SJSA1 (cell line): ENCODE measurements around the gene DPPA5. TPM values are rescaled to one million over a fixed set of nuclear protein-coding genes. Genes with fewer than 3 reads are reported as not detected.

Experiments
- DNase-seq, 2 experiments: peaks; one replicate each; pipeline ENCODE4 v3.0.0-alpha.2; 2015 to 2020; ENCODE audit warnings: low spot score in 2 of 2, low read depth in 1 of 2
- H3K27ac ChIP-seq: fragments of 250-450 bp; sonication (Bioruptor Pico); 2 replicates; pipeline ENCODE4 v1.5.1; 2020; ENCODE audit warnings: mild to moderate bottlenecking, moderate library complexity
- H3K27me3 ChIP-seq: fragments of 250-450 bp; sonication (Bioruptor Pico); replicated peaks from 2 replicates; pipeline ENCODE4 v1.5.1; 2020; ENCODE audit warnings: mild to moderate bottlenecking, moderate library complexity
- H3K36me3 ChIP-seq: fragments of 250-450 bp; sonication (Bioruptor Pico); 2 replicates; pipeline ENCODE4 v1.5.1; 2020; ENCODE audit warnings: mild to moderate bottlenecking
- H3K4me1 ChIP-seq: fragments of 250-450 bp; sonication (Bioruptor Pico); replicated peaks from 2 replicates; pipeline ENCODE4 v1.6.1; 2021; ENCODE audit warnings: mild to moderate bottlenecking
- H3K4me3 ChIP-seq: fragments of 250-450 bp; sonication (Bioruptor Pico); 2 replicates; pipeline ENCODE4 v1.5.1; 2020; ENCODE audit warnings: mild to moderate bottlenecking
- H3K9me3 ChIP-seq: fragments of 250-450 bp; sonication (Bioruptor Pico); replicated peaks from 2 replicates; pipeline ENCODE4 v1.5.1; 2020; ENCODE audit warnings: mild to moderate bottlenecking
- total RNA-seq: library from RNA; depleted of rRNA; stranded (reverse); fragments of >200 nt; shearing (Covaris generic); gene quantifications from 2 replicates; pipeline ENCODE4 v1.2.3, GENCODE V29; 2014

The DPPA5 gene
- total RNA-seq, 1 experiment from 2014 or later: not detected

DNA sequence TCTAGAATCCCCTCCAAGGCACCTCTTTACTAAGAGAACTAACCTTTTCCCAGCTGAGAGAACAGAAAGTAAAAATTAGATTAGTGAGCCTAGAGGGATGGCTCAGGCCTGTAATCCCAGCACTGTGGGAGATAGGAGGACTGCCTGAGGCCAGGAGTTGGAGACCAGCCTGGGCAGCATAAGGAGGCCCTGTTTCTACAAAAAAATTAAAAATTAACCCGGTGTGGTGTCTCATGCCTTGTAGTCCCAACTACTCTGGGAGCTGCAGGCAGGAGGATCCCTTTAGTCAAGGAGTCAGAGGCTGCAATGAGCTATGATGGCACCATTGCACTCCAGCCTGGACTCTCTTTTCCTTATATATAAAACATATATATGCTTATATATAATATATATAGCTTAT lies 21.1 kb upstream of the DPPA5 start:
- no peak for DNase-seq
- Histone ChIP-seq H3K4me1 (no peaks in the 10 kb centered on the region), H3K27me3 (no peaks in the 10 kb centered on the region), H3K27ac (no peak overlapping the region), H3K36me3 (no peaks in the 10 kb centered on the region), H3K9me3 (no peaks in the 10 kb centered on the region), H3K4me3 (no peak overlapping the region)

GRCh38 chr6:73372516-73372915 lies 18.4 kb upstream of the DPPA5 start:
- Histone ChIP-seq H3K4me3 (no peak overlapping the region), H3K27me3 (no peaks in the 10 kb centered on the region), H3K4me1 (no peaks in the 10 kb centered on the region), H3K27ac (no peak overlapping the region), H3K9me3 (no peaks in the 10 kb centered on the region), H3K36me3 (no peaks in the 10 kb centered on the region)
- no peak for DNase-seq

DNA sequence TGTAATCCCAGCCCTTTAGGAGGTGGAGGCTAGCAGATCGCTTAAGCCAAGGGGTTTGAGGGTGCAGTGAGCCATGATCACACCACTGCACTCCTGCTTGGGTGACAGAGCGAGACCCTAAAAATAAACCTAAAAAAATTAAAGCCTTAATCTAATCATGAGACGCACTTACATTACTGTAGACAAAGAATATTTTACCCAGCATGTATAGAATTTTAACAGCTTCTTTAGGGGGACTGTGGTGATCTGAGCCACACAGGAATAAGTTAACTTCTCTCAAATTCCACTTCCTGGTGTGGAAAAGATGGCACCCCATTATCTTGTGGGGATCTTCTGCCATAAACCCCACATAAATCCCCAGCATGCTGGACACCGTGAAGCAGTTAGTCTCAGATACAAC lies 17.9 kb upstream of the DPPA5 start:
- H3K4me3 ChIP-seq: no peak overlapping the region
- no peak for DNase-seq
- H3K9me3 ChIP-seq: no peaks in the 10 kb centered on the region
- H3K27ac ChIP-seq: no peak overlapping the region
- no peaks in the 10 kb centered on the region for H3K27me3 ChIP-seq
- no peaks in the 10 kb centered on the region for H3K36me3 ChIP-seq
- H3K4me1 ChIP-seq: no peaks in the 10 kb centered on the region

DNA sequence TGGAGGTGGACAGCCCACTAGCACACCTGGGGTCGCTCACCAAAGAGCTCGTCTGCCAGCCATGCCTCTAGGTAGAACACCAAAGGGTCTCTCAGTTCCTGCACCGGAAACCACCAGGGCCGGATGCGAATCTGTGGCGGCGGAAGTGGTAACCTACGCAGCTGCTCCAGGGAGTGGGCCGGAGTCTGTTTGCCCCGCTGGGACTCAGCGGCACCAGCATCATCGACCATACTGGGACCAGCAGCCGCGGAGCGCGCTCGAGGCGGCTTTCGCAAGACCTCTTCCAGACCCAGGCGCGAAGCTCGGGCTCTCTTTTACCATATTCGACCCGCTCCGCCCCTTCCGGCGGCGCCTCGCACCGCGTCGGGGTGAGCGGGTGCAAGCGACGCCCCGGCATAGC lies 15.5 kb upstream of the DPPA5 start, which contains the start of gene OOEP:
Gene OOEP, minus strand, starts transcription at position 335 of the 400 bp plus-strand sequence. Its CDS starts 105 bp downstream, at position 230.
- Histone ChIP-seq H3K27ac (no peak within 1 kb of the TSS), H3K4me1 (no peaks in the 10 kb centered on the region), H3K9me3 (no peaks in the 10 kb centered on the region), H3K36me3 (no peaks in the 10 kb centered on the region), H3K4me3 (no peak within 1 kb of the TSS), H3K27me3 (no peaks in the 10 kb centered on the region)
- DNase-seq: no peak

DNA sequence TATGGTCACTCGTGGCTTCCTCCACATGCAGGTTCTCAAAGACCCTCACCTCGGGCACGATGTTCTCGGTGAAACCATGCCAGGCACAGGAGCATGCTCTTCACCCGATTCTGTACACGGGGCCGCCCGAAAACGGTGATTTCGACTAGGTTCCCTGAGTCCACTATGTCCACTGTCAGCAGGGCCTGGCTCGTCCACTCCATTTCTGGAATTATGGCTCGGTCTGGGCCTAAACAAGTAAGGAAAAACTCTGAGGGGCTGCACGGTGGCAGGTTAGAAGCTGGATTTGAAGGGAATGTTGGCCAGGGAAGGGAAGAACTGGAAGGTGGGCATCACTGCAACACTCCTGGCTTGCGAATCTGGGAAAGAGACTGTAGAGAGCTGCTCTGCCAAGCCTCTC lies 15.1 kb upstream of the DPPA5 start:
- H3K27me3 ChIP-seq: no peaks in the 10 kb centered on the region
- no peak overlapping the region for H3K27ac ChIP-seq
- DNase-seq: no peak
- no peaks in the 10 kb centered on the region for H3K9me3 ChIP-seq
- H3K4me3 ChIP-seq: no peak overlapping the region
- no peaks in the 10 kb centered on the region for H3K4me1 ChIP-seq
- no peaks in the 10 kb centered on the region for H3K36me3 ChIP-seq

- H3K4me3 ChIP-seq: no peak overlapping the region
- no peaks in the 10 kb centered on the region for H3K27me3 ChIP-seq
- H3K27ac ChIP-seq: no peak overlapping the region
- no peaks in the 10 kb centered on the region for H3K36me3 ChIP-seq
- H3K9me3 ChIP-seq: no peaks in the 10 kb centered on the region
- H3K4me1 ChIP-seq: no peaks in the 10 kb centered on the region
- no peak for DNase-seq
Observed at GRCh38 chr6:73368675-73369074, 14.6 kb upstream of the DPPA5 start.

- no peaks in the 10 kb centered on the region for H3K27me3 ChIP-seq
- no peak overlapping the region for H3K4me3 ChIP-seq
- H3K27ac ChIP-seq: no peak overlapping the region
- DNase-seq: no peak
- H3K4me1 ChIP-seq: no peaks in the 10 kb centered on the region
- H3K9me3 ChIP-seq: no peaks in the 10 kb centered on the region
- no peaks in the 10 kb centered on the region for H3K36me3 ChIP-seq
Observed at GRCh38 chr6:73367761-73368355, 13.8 kb upstream of the DPPA5 start.

DNA sequence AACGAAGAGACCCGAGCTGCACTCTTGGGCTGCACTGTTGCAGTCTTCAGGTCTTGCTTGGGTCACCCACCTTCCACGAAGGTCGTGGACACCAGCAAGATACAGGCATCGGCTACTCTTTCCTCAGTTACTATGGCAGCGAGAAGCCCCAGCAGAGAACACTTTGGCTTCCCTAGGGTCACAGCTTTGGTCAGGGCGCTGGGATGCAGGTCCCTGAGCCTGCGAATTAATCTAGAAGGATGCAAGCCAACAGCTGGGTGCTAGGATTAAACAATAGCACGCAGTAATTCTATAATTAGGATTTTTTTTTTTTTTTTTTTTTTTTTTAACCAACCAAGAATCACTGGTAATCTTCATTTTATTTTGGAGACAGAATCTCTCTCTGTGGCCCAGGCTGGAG lies 10.5 kb upstream of the DPPA5 start:
- no peaks in the 10 kb centered on the region for H3K4me1 ChIP-seq
- no peak overlapping the region for H3K4me3 ChIP-seq
- no peaks in the 10 kb centered on the region for H3K27me3 ChIP-seq
- no peaks in the 10 kb centered on the region for H3K9me3 ChIP-seq
- no peak for DNase-seq
- no peaks in the 10 kb centered on the region for H3K36me3 ChIP-seq
- H3K27ac ChIP-seq: no peak overlapping the region

DNA sequence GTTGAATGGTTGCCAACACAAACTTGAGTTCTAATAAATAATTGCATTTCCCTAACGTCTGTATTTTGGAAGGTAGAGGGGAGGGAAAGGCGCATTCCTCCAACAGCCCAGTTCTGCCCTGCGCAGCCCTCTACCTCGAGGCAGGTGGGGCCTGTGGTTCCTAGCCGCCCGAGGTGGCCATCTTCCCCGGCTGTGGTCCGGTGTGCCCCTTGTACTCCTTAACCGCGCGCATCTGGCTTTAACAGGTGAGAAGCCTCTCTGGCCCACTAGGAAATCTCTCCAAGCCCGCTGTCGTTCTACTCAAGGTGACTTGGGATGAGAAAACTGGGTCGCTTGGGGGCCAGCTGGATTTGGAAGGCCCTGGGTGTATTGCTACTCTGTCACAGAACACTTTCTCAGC lies 10.0 kb upstream of the DPPA5 start:
- no peaks in the 10 kb centered on the region for H3K9me3 ChIP-seq

DNA sequence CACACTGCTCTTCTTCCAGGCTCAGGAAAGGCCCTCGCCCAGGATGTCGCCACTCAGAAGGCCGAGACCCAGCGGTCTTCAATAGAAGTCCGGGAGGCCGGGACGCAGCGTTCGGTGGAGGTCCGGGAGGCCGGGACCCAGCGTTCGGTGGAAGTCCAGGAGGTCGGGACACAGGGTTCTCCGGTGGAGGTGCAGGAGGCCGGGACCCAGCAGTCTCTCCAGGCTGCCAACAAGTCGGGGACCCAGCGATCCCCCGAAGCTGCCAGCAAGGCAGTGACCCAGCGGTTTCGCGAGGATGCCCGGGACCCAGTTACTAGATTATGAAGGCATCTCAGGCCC lies 9.4 kb upstream of the DPPA5 start:
- H3K27ac ChIP-seq: no peak overlapping the region
- H3K4me3 ChIP-seq: no peak overlapping the region
- no peak for DNase-seq
- H3K27me3 ChIP-seq: no peaks in the 10 kb centered on the region
- no peaks in the 10 kb centered on the region for H3K36me3 ChIP-seq
- no peaks in the 10 kb centered on the region for H3K9me3 ChIP-seq
- no peaks in the 10 kb centered on the region for H3K4me1 ChIP-seq

More for the DNA sequence above, 10.0 kb upstream of the DPPA5 start:
- Histone ChIP-seq H3K4me1 (no peaks in the 10 kb centered on the region), H3K27me3 (no peaks in the 10 kb centered on the region), H3K27ac (no peak overlapping the region), H3K4me3 (no peak overlapping the region), H3K36me3 (no peaks in the 10 kb centered on the region)
- no peak for DNase-seq

- DNase-seq: no peak
- Histone ChIP-seq H3K4me1 (no peaks in the 10 kb centered on the region), H3K27me3 (no peaks in the 10 kb centered on the region), H3K36me3 (no peaks in the 10 kb centered on the region), H3K27ac (no peak overlapping the region), H3K9me3 (no peaks in the 10 kb centered on the region), H3K4me3 (no peak overlapping the region)
Observed at GRCh38 chr6:73362869-73363536, 8.9 kb upstream of the DPPA5 start.

DNA sequence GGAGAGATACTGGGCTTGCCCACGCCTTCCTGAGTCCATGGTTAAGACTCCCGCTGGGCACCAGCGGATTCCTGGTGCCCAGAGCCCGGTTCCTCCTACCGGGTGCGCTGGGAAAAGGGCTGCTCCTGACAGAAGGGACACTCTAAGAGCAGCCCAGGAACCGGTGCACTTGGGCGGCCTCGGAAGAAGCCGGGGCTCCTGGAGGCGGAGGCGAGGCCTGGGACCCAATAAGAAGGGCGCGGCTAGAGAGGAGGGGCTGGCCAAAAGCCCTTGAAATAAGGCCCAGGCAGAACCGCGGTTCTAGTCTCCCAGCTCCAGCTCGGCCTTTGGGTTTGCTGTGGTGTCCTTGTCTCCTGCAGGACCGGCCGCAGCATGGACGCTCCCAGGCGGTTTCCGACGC lies 8.3 kb upstream of the DPPA5 start, which contains the start of gene KHDC3L:
Gene KHDC3L, plus strand, starts transcription at position 301 of the 400 bp plus-strand sequence. Its CDS starts 72 bp downstream, at position 373.
- DNase-seq: no peak
- Histone ChIP-seq H3K4me1 (no peaks in the 10 kb centered on the region), H3K27ac (no peak within 1 kb of the TSS), H3K9me3 (no peaks in the 10 kb centered on the region), H3K4me3 (no peak within 1 kb of the TSS), H3K36me3 (no peaks in the 10 kb centered on the region), H3K27me3 (no peaks in the 10 kb centered on the region)

DNA sequence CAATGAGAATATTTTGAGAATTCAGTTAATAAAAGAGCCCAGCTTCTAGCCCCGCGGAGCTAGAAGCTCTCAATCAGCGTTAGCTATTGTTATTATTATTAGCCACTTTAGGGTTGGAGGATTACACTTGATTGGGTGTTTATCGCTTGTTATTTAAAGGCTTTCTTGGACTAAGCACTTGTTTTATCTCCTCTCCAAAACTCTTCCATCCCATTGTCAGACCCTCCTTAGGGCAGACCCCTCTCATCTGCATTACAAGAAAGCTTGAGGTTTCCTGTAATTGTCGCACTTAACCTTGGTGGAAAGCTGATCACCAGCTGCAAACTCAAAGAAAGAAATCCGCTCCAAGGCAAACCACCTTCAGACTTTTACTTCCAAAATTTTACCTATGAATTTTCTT lies 4.8 kb downstream of the DPPA5 start:
- H3K4me1 ChIP-seq: no peaks in the 10 kb centered on the region
- no peak overlapping the region for H3K4me3 ChIP-seq
- no peaks in the 10 kb centered on the region for H3K36me3 ChIP-seq
- 0 out of 2 replicates have a peak, but pooled peaks cover 3% of the 10 kb centered on the region for H3K27me3 ChIP-seq
- no peak overlapping the region for H3K27ac ChIP-seq
- no peak for DNase-seq
- H3K9me3 ChIP-seq: no peaks in the 10 kb centered on the region

DNA sequence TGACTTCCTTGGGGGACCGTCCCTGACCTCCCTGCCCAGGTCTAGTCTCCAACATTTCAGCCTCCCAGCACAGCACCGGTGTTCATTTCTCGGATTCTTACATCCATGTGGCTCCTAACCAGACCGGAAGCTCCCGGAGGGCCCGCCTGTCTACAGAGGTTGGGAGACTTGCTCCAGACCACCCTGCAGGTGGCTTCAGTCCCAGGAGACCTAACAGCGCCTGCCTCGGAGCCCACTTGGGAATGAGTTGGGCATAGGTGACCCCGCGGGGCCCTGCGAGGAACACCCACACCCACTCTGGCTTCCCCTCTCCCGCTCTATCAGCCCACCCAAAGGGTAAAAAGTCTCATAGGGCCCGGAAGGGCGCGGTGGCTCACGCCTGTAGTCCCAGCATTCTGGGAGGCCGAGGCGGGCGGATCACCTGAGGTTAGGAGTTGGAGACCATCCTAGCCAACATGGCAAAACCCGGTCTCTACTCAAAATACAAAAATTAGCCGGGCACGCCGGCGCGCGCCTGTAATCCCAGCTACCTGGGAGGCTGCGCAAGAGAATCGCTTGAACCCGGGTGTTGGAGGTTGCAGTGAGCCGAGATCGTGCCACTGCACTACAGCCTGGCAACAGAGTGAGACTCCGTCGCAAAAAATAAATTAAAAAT lies 5.4 kb downstream of the DPPA5 start:
- H3K36me3 ChIP-seq: no peaks in the 10 kb centered on the region
- H3K4me3 ChIP-seq: no peak overlapping the region
- H3K4me1 ChIP-seq: no peaks in the 10 kb centered on the region
- DNase-seq: no peak
- H3K27ac ChIP-seq: no peak overlapping the region
- H3K9me3 ChIP-seq: no peaks in the 10 kb centered on the region
- peaks cover 5% of the 10 kb centered on the region; the same call in 1 of the 2 replicates for H3K27me3 ChIP-seq
